Measurements from ENCODE around the gene ALKBH6.

Gene ALKBH6

GRCh38 chr19:35996777-35997176 is 17.2 kb downstream of the ALKBH6 start:
- Histone ChIP-seq H4K20me1 (ENCODE audit: insufficient read depth) (no peaks in the 10 kb centered on the region), H3K27me3 (ENCODE audit: insufficient read depth, low read depth) (no peaks in the 10 kb centered on the region), H2AFZ (ENCODE audit: low read depth) (no peak overlapping the region), H3K36me3 (ENCODE audit: insufficient read depth) (no peaks in the 10 kb centered on the region), H3K79me2 (ENCODE audit: insufficient read depth, low read depth) (peaks cover 19% of the 10 kb centered on the region), H3K9ac (no peak overlapping the region), H3K4me1 (ENCODE audit: low read depth, poor library complexity, severe bottlenecking) (peaks cover 8% of the 10 kb centered on the region), H3K27ac (no peak overlapping the region), H3K4me3 (IDR thresholded peaks at IDR 0.05; ENCODE audit: insufficient read depth, low read depth, low read length) (no peak overlapping the region), H3K4me2 (peak overlapping the region; percentile 85; the same call in 1 of the 2 replicates)
- TF ChIP-seq CTCF (conservative IDR thresholded peaks at IDR 0.05; ENCODE audit: low read depth, low read length), result no peak

GRCh38 chr19:35995048-35995993 is 18.7 kb downstream of the ALKBH6 start, which contains the start of gene SDHAF1:
Gene SDHAF1 (plus strand): TSS chr19:35995188. CDS start chr19:35995275, 87 bp downstream.
- Histone ChIP-seq H2AFZ (ENCODE audit: low read depth) (peak within 1 kb of the TSS; percentile 86), H3K27me3 (ENCODE audit: insufficient read depth, low read depth) (no peaks in the 10 kb centered on the region), H3K79me2 (ENCODE audit: insufficient read depth, low read depth) (peaks cover 19% of the 10 kb centered on the region), H3K36me3 (ENCODE audit: insufficient read depth) (no peaks in the 10 kb centered on the region), H3K27ac (peak within 1 kb of the TSS; percentile 35), H3K4me3 (IDR thresholded peaks at IDR 0.05; ENCODE audit: insufficient read depth, low read depth, low read length) (no peak within 1 kb of the TSS), H3K4me1 (ENCODE audit: low read depth, poor library complexity, severe bottlenecking) (peaks cover 8% of the 10 kb centered on the region), H3K9ac (peak within 1 kb of the TSS; percentile 57), H4K20me1 (ENCODE audit: insufficient read depth) (no peaks in the 10 kb centered on the region), H3K4me2 (peak within 1 kb of the TSS; percentile 85)
- TF ChIP-seq CTCF (conservative IDR thresholded peaks at IDR 0.05; ENCODE audit: low read depth, low read length), result no peak

- H3K4me2 ChIP-seq, result no peak overlapping the region
- H3K79me2 ChIP-seq (ENCODE audit: insufficient read depth, low read depth), result peaks cover 19% of the 10 kb centered on the region
- peaks cover 8% of the 10 kb centered on the region for H3K4me1 ChIP-seq (ENCODE audit: low read depth, poor library complexity, severe bottlenecking)
- TF ChIP-seq CTCF (conservative IDR thresholded peaks at IDR 0.05; ENCODE audit: low read depth, low read length), result no peak
- no peaks in the 10 kb centered on the region for H3K27me3 ChIP-seq (ENCODE audit: insufficient read depth, low read depth)
- no peaks in the 10 kb centered on the region for H3K36me3 ChIP-seq (ENCODE audit: insufficient read depth)
- H2AFZ ChIP-seq (ENCODE audit: low read depth), result no peak overlapping the region
- no peak overlapping the region for H3K27ac ChIP-seq
- H3K9ac ChIP-seq, result no peak overlapping the region
- no peak overlapping the region for H3K4me3 ChIP-seq (IDR thresholded peaks at IDR 0.05; ENCODE audit: insufficient read depth, low read depth, low read length)
- no peaks in the 10 kb centered on the region for H4K20me1 ChIP-seq (ENCODE audit: insufficient read depth)
Observed at GRCh38 chr19:35993923-35994598, 20.0 kb downstream of the ALKBH6 start.

DNA sequence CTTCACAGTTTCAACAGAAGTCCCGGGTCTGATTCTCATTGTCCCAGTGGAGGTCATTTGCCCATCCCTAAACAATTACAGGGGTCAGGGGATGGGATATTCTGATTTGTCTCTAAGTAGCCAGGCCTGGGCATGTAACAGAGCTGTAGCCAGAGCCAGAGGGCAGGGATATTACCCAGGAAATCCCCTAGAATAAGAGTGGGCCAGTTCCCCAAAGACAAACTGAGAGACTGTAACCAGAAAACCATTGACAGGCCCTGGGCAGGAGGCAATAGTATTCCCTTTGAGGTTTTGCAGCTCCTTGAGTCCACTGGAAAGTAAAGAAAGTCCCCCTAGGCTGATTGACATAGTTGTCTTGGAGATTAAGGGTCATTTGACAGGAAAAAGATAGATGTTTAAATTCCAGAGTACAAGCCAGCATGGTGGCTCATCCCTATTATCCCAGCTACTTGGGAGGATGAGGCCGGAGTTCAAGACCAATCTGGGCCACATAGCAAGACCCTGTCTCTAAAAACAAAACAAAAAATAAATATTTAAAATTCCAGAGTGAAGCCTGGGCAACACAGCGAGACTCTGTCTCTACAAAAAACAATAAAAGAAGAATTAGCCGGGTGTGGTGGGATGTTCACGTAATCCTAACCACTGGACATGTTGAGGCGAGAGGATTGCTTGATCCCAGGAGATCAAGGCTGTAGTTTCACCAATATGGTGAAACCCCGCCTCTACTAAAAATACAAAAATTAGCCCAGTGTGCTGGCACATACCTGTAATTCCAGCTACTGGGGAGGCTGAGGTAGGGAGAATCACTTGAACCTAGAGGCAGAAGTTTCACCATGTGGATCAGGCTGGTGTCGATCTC is 20.9 kb downstream of the ALKBH6 start:
- H3K36me3 ChIP-seq (ENCODE audit: insufficient read depth), result no peaks in the 10 kb centered on the region
- H3K27ac ChIP-seq, result no peak overlapping the region
- H3K27me3 ChIP-seq (ENCODE audit: insufficient read depth, low read depth), result no peaks in the 10 kb centered on the region; the same call in 1 of the 2 replicates
- H3K4me2 ChIP-seq, result no peak overlapping the region
- no peak overlapping the region for H3K9ac ChIP-seq
- H3K79me2 ChIP-seq (ENCODE audit: insufficient read depth, low read depth), result peaks cover 19% of the 10 kb centered on the region
- no peak overlapping the region for H2AFZ ChIP-seq (ENCODE audit: low read depth)
- no peak for TF ChIP-seq CTCF (conservative IDR thresholded peaks at IDR 0.05; ENCODE audit: low read depth, low read length)
- no peak overlapping the region for H3K4me3 ChIP-seq (IDR thresholded peaks at IDR 0.05; ENCODE audit: insufficient read depth, low read depth, low read length)
- peaks cover 8% of the 10 kb centered on the region for H3K4me1 ChIP-seq (ENCODE audit: low read depth, poor library complexity, severe bottlenecking)
- H4K20me1 ChIP-seq (ENCODE audit: insufficient read depth), result no peaks in the 10 kb centered on the region
